ENCODE data around the gene EYA2.
"Not testable (repeated sequence)": the region's sequence is repeated elsewhere in the genome, so short reads cannot be mapped to it uniquely, and the experiment has no call there.

The EYA2 gene

GRCh38 chr20:47143657-47144056 is 249.0 kb downstream of the EYA2 start:
- no peak for DNase-seq

- DNase-seq, result no peak
Observed at GRCh38 chr20:47144463-47144862, 249.8 kb downstream of the EYA2 start.

- peak; percentile 58 for DNase-seq
Observed at GRCh38 chr20:47146686-47147085, 252.0 kb downstream of the EYA2 start.

- no peak for DNase-seq
Observed at GRCh38 chr20:47148059-47148458, 253.4 kb downstream of the EYA2 start.

- DNase-seq, result no peak
Observed at GRCh38 chr20:47149939-47150338, 255.3 kb downstream of the EYA2 start.

GRCh38 chr20:47150403-47151152 is 255.9 kb downstream of the EYA2 start:
- DNase-seq, result peak; percentile 79

DNA sequence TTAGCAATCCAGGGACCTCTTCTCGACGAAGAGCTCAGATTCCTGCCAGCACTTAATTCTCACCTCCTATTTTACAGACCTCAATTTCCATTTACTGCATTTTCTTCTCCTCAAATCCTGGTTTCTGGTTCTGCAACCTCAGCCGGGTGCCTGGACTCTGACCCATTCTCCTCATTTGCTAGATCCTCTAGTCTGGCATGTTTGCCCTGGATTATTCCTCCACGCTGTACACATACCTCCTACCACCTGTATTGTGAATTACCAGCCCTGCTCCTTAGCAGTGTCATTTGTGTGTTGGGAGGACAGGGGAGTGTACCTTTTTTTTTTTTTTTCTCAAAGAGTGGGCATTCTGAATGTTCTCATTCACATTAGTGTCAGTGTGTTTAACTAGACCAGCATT is 257.4 kb downstream of the EYA2 start:
- no peak for DNase-seq

DNA sequence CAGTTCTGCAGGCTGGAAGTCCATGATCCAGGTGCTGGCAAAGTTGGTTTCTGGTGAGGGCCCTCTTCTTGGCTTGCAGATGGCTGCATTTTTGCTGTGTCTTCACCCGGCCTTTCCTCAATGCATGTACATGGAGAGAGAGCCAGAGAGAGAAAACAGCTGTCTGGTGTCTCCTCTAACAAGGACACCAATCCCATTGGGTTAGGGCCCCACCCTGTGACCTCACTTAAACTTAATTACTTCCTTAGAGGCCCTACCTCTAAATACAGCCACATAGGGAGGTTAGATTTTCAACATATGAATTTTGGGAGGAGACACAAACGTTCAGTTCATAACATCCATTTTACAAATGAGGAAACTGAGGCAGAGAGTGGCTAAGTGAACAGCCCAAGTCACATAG is 259.4 kb downstream of the EYA2 start:
- no peak for DNase-seq

DNA sequence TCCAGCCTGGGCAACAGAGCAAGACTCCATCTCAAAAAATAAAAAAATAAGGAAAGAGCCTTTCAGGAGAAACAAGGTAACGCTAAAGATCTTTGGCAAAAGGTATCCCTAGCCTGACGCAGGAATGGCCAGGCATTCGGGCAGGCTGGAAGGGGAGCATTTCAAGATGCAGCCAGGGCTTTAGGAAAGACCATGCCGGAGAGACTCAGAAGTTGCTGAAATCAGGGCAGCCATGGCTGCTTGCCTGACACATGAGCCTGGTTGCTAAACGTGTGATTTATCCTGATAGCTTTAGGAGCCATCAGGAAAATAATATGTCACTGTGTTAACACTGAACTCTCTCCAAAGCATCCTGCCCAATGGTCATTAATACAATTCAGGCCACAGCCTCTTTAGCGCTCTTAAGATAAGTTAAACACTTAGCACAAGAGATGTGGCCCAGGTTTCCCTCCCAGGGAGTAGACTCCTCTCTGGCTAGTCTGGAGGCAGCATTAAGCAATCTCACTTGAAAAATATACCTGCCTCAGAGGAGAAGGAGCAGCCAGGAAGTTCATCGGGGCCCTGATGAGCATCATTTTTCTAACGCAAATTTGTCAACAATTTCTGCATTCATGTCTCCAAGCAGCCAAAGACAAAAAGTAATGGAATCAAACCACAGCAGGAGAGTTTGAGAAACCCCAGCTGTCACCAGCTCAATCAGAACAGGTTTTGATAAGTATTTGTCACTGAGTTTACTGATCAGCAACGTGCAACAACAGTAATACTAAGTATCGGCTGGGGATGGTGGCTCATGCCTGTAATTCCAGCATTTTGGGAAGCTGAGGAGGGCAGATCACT is 261.9 kb downstream of the EYA2 start:
- DNase-seq, result no peak

GRCh38 chr20:47159166-47159565 is 264.5 kb downstream of the EYA2 start:
- DNase-seq, result no peak

GRCh38 chr20:47160240-47160639 is 265.6 kb downstream of the EYA2 start:
- DNase-seq, result no peak

DNA sequence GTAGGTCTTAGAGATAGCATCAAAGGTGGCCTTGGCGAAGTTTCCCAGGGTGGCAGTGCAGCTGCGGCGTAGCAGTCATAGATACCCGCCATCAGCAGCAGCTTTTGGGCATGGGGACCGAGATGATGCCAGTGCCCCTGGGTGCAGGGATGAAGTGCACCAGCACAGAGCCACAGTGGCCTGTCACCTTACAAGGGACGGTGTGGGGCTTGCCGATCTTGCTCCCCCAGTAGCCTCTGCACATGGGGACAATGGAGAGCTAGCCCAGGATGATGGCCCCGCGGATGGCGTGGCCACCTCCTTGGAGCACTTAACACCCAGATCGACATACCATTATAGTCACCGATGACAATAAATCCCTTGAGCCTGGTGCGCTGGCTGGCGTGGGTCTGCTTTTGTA is 266.3 kb downstream of the EYA2 start:
- no peak for DNase-seq

DNA sequence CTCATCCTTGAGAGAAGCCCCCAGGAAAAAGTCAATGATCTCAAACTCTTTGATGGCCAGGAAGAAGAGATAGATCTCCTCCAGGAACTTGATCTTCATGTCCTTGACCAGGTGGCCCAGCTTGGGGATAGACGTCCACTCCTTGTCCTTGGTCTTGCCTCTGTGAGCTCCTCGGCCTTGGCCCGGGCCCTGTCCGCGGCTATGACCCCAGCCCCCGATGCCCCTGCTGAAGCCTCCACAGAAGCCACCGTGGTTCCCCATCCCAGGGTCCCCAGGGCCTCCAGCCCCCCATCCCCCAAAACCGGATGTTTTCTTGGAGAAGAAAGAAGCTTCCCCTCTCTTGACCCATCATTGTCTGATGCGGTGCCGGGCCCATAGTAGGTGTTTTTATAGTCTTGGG is 266.8 kb downstream of the EYA2 start:
- DNase-seq, result no peak

- DNase-seq, result no peak
Observed at GRCh38 chr20:47164140-47164539, 269.5 kb downstream of the EYA2 start.

DNA sequence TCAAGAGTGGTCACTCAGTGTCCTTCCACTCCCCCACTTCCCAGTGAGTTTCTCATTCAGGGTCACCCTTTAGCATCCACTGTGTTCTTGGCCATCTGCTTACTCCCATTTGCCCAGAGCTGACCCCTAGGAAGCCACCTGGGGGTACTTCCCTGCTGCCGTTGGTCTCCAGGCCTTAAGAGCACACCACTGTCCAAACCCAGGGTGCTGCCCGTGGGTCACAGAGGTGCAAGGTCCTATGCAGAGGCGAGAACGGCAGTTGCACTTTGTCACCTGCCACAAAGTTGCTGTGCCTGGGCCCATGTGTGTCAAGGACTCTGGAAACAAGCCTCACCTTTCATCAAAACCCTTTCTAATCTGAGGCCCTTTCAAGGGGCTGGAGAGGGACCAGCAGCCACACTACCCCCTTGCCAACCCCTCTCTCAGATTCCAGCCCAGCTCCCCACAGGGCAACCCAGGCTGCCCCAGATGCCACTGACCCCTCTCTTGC is 270.8 kb downstream of the EYA2 start:
- DNase-seq, result no peak

- no peak for DNase-seq
Observed at GRCh38 chr20:47167846-47168245, 273.2 kb downstream of the EYA2 start.

DNA sequence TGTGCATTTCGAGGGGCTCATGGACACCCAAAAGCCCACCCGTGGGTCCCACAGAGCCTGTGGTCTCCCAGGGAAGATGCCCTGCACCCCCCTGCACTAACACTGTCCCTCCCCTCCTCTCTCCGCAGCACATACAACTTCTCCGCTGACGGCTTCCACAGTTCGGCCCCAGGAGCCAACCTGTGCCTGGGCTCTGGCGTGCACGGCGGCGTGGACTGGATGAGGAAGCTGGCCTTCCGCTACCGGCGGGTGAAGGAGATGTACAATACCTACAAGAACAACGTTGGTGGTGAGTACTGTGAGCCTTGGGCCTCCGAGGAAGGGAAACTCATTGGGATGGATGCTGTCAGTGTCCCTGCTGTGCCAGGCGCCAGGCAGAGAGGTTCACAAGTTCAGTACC is 277.9 kb downstream of the EYA2 start:
- DNase-seq, result no peak

GRCh38 chr20:47173596-47174216 is 279.1 kb downstream of the EYA2 start:
- DNase-seq, result no peak

GRCh38 chr20:47174456-47175243 is 280.0 kb downstream of the EYA2 start:
- DNase-seq, result no peak

DNA sequence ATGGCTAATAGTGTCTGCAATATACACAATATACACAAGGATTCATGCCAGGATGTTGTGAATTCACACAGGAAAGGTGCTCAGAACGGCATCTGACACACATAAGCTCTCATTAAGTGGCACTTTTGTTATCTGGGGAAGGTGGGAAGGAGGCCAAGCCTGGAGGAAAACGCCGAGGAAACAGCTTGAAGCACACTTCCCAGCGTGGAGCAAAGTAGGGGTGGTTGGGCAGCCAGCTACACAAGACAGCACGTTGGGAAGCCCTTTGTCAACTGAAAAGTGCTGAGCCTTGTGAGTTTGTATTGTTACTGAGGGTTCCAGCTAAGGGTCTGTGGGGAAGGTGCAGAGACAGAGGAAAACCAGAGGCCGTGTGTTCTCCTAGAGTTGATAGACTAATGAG is 280.9 kb downstream of the EYA2 start:
- no peak for DNase-seq

- DNase-seq, result not testable (repeated sequence)
Observed at GRCh38 chr20:47176217-47176616, 281.6 kb downstream of the EYA2 start.

DNA sequence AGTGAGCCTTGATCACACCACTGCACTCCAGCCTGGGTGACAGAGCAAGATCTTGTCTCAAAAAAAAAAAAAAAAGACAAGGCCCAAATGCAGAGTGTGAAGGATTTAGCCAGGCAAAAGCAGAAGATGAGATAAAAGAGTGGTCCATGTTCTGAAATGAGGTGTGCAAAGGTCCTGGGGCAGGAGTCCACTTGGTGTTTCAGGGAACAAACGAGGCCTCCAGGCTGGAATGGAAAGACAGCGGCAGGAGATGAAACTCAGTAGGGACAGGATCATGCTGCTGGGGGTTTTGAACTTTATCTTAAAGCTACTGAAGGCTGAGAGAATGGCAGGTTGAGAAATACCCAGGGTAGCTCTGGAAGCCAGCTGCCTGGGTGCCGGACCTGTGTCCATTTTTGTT is 283.6 kb downstream of the EYA2 start:
- no peak for DNase-seq

DNA sequence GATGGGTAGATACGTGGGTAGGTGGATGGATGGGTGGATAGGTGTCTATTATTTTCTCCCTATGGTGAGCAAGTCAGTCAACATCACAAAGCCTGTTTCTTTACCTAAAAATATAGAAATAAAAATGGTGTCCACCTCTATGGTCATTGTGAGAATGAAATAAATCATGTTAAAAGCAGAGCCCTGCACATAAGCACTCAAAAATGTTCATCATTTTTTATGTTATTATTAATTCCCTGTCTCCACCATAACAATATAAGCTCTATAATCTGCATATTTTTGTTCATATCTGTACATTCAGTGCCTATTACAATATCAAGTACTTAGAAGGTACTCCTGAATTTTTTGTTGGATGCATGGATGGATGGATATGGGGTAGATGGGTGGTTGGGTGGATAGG is 284.2 kb downstream of the EYA2 start:
- DNase-seq, result no peak

All from fibroblast of skin of abdomen (primary cell).